ENCODE results near the gene KRT73. TPM values are rescaled to one million over a fixed set of nuclear protein-coding genes. Genes with fewer than 3 reads are reported as not detected.

The KRT73 gene
- total RNA-seq, 1 donor from 2014 or later, result not detected

DNA sequence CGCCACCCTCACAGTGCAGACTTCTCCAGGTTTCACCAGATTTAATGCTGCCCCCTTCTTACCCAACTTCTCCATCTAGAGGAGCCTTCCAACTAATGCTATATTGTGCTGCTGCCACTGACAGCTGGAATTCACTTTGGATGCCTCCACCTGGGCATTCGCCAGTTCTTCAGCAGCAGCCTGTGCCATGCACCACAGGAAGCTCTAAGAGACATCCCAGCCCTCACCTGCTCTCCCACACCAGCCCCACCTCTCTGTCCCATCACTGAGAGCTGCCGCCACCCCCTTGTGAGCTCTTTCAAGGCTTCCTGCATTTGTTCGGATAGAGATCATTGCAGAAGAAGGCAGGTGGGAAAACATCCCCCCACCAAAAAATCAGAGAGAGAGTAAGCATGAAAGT, 38.3 kb upstream of the KRT73 start:
- intact Hi-C loops (cut with micrococcal nuclease), result no loop called here
- Mint-ChIP-seq H3K9me3 (peaks cover 4% of the 10 kb centered on the region), H3K4me3 (no peak overlapping the region)

GRCh38 chr12:52655720-52656124, 37.4 kb upstream of the KRT73 start:
- Mint-ChIP-seq H3K9me3 (peaks cover 4% of the 10 kb centered on the region), H3K27ac (no peak overlapping the region), H3K36me3 (ENCODE audit: low read depth) (no peaks in the 10 kb centered on the region), H3K27me3 (ENCODE audit: insufficient read depth) (peaks cover 28% of the 10 kb centered on the region), H3K4me1 (ENCODE audit: low read depth) (no peaks in the 10 kb centered on the region), H3K4me3 (no peak overlapping the region)
- no peak for DNase-seq (ENCODE audit: low spot score)
- intact Hi-C loops (cut with micrococcal nuclease), result no loop called here

More for the DNA sequence above, 38.3 kb upstream of the KRT73 start:
- DNase-seq (ENCODE audit: low spot score), result no peak
- no peak overlapping the region for H3K27ac Mint-ChIP-seq
- peaks cover 28% of the 10 kb centered on the region for H3K27me3 Mint-ChIP-seq (ENCODE audit: insufficient read depth)
- H3K4me1 Mint-ChIP-seq (ENCODE audit: low read depth), result no peaks in the 10 kb centered on the region
- no peaks in the 10 kb centered on the region for H3K36me3 Mint-ChIP-seq (ENCODE audit: low read depth)

GRCh38 chr12:52655251-52655650, 36.9 kb upstream of the KRT73 start:
- intact Hi-C loops (cut with micrococcal nuclease), result no loop called here

GRCh38 chr12:52651726-52652261, 33.4 kb upstream of the KRT73 start, which contains the start of gene KRT2:
TSS of gene KRT2 (minus strand) at chr12:52652211. CDS start at chr12:52652142, 69 bp downstream.
- Mint-ChIP-seq H3K27ac (no peak within 1 kb of the TSS), H3K4me1 (ENCODE audit: low read depth) (peaks cover 26% of the 10 kb centered on the region), H3K36me3 (ENCODE audit: low read depth) (no peaks in the 10 kb centered on the region), H3K9me3 (peaks cover 4% of the 10 kb centered on the region), H3K4me3 (no peak within 1 kb of the TSS), H3K27me3 (ENCODE audit: insufficient read depth) (peaks cover 21% of the 10 kb centered on the region)
- no peak for DNase-seq (ENCODE audit: low spot score)
- intact Hi-C loops (cut with micrococcal nuclease), result no loop called here

More at GRCh38 chr12:52655251-52655650, 36.9 kb upstream of the KRT73 start:
- DNase-seq (ENCODE audit: low spot score), result no peak
- peaks cover 4% of the 10 kb centered on the region for H3K9me3 Mint-ChIP-seq
- H3K27me3 Mint-ChIP-seq (ENCODE audit: insufficient read depth), result peaks cover 27% of the 10 kb centered on the region
- H3K4me3 Mint-ChIP-seq, result no peak overlapping the region
- no peaks in the 10 kb centered on the region for H3K4me1 Mint-ChIP-seq (ENCODE audit: low read depth)
- no peak overlapping the region for H3K27ac Mint-ChIP-seq
- H3K36me3 Mint-ChIP-seq (ENCODE audit: low read depth), result no peaks in the 10 kb centered on the region

GRCh38 chr12:52650520-52651081, 32.2 kb upstream of the KRT73 start:
- no peak overlapping the region for H3K4me3 Mint-ChIP-seq
- no peak overlapping the region for H3K27ac Mint-ChIP-seq
- H3K4me1 Mint-ChIP-seq (ENCODE audit: low read depth), result peaks cover 38% of the 10 kb centered on the region
- no peak for DNase-seq (ENCODE audit: low spot score)
- H3K9me3 Mint-ChIP-seq, result peaks cover 4% of the 10 kb centered on the region
- H3K27me3 Mint-ChIP-seq (ENCODE audit: insufficient read depth), result peaks cover 15% of the 10 kb centered on the region
- intact Hi-C loops (cut with micrococcal nuclease), result no loop called here
- H3K36me3 Mint-ChIP-seq (ENCODE audit: low read depth), result no peaks in the 10 kb centered on the region

DNA sequence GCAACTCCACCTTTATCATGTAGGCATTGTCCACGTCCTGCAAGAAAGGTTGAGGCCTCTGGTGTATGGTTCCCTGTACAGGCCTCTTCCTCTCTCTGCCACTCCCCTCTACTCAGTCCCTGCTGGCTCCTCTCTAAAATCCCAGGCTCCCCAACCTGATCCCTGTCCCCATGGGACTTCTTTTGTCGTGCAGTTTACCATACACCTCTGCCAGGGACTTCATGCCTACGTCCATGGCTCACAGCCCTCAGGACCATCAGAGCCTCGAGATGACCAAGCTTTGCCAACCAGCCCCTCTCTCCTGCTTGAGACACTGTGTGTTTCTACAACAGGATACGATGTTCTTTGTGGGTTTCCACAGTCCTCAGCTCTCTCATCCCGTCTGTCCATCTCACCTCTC, 30.7 kb upstream of the KRT73 start:
- H3K4me3 Mint-ChIP-seq, result no peak overlapping the region
- DNase-seq (ENCODE audit: low spot score), result no peak
- peaks cover 4% of the 10 kb centered on the region for H3K36me3 Mint-ChIP-seq (ENCODE audit: low read depth)
- peaks cover 4% of the 10 kb centered on the region for H3K9me3 Mint-ChIP-seq
- H3K27ac Mint-ChIP-seq, result no peak overlapping the region
- intact Hi-C loops (cut with micrococcal nuclease), result no loop called here
- H3K27me3 Mint-ChIP-seq (ENCODE audit: insufficient read depth), result peaks cover 9% of the 10 kb centered on the region
- peaks cover 52% of the 10 kb centered on the region for H3K4me1 Mint-ChIP-seq (ENCODE audit: low read depth)

DNA sequence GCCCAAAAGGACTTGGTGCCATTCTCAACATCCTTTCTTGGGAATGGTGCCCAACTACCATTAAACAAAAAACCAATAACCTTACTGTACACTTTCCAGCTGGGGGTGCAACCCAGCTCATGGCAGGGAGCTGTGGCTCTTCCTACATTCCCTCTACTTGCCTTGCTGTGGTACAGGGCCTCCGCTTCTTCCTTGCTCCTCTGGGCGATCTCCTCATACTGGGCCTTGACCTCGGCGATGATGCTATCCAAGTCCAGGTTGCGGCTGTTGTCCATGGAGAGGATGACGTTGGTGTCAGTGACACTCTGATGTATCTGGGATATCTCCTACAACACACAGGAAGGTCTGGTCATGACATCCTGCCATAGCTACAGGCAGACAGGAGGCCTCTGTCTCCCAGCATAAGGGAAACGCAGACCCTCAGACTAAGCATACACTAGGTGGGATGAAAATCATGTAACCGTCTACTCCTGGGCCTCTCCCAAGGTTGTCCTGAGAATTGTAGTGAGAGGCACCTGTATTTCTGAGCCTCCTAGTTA, 29.7 kb upstream of the KRT73 start:
- intact Hi-C loops (cut with micrococcal nuclease), result no loop called here
- no peak for DNase-seq (ENCODE audit: low spot score)
- Mint-ChIP-seq H3K4me1 (ENCODE audit: low read depth) (peaks cover 56% of the 10 kb centered on the region), H3K27ac (no peak overlapping the region), H3K27me3 (ENCODE audit: insufficient read depth) (peaks cover 2% of the 10 kb centered on the region), H3K9me3 (peaks cover 4% of the 10 kb centered on the region), H3K4me3 (no peak overlapping the region), H3K36me3 (ENCODE audit: low read depth) (peaks cover 4% of the 10 kb centered on the region)

DNA sequence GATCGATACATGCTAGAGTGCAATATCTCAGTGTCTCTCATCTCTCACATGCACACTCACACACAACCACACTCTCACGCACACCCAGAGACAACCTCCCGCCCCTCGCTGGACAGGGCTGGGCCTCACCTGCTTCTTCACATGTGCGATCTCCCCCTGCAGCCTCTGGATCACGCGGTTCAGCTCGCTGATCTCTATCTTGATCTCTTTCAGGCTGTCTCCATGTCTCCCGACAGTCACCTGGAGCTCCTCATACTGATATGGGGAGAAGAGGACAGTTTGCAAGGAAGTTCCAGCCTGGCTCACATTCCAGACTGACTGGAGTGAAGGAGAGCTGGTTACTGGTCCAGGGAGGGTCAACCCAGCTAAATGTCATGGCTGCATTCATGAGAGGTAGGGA, 29.2 kb upstream of the KRT73 start:
- Mint-ChIP-seq H3K4me1 (ENCODE audit: low read depth) (peaks cover 58% of the 10 kb centered on the region), H3K36me3 (ENCODE audit: low read depth) (peaks cover 4% of the 10 kb centered on the region), H3K9me3 (peaks cover 4% of the 10 kb centered on the region), H3K27me3 (ENCODE audit: insufficient read depth) (peaks cover 2% of the 10 kb centered on the region), H3K4me3 (no peak overlapping the region), H3K27ac (no peak overlapping the region)
- intact Hi-C loops (cut with micrococcal nuclease), result no loop called here
- no peak for DNase-seq (ENCODE audit: low spot score)

DNA sequence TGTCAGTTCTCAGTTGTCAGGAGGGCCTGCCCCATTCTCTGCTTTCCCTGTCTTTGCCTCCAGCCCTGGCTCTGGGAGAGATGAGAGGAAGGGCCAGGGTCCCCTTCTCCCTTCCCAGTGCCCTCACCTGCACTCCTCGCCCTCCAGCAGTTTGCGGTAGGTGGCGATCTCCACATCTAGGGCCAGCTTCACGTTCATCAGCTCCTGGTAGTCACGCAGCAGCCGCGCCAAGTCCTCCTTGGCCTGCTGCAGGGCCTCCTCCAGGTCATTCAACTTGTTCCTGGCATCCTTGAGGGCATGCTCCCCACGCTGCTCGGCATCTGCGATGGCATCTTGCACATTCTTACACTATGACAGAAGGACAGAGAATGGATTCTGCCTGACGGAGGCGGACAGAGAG, 28.3 kb upstream of the KRT73 start:
- H3K36me3 Mint-ChIP-seq (ENCODE audit: low read depth), result peaks cover 4% of the 10 kb centered on the region
- H3K27me3 Mint-ChIP-seq (ENCODE audit: insufficient read depth), result peaks cover 2% of the 10 kb centered on the region
- intact Hi-C loops (cut with micrococcal nuclease), result no loop called here
- no peak overlapping the region for H3K4me3 Mint-ChIP-seq
- peak overlapping the region; percentile 45 for H3K27ac Mint-ChIP-seq
- H3K4me1 Mint-ChIP-seq (ENCODE audit: low read depth), result peaks cover 63% of the 10 kb centered on the region
- H3K9me3 Mint-ChIP-seq, result no peaks in the 10 kb centered on the region
- no peak for DNase-seq (ENCODE audit: low spot score)

- no peaks in the 10 kb centered on the region for H3K9me3 Mint-ChIP-seq
- intact Hi-C loops (cut with micrococcal nuclease), result loop anchor here (1.0 kb wide), 1 partner anchor 36 kb away; no protein-coding TSS in a partner anchor
- peak overlapping the region; percentile 64 for H3K4me3 Mint-ChIP-seq
- DNase-seq (ENCODE audit: low spot score), result no peak
- H3K4me1 Mint-ChIP-seq (ENCODE audit: low read depth), result peaks cover 67% of the 10 kb centered on the region
- H3K27me3 Mint-ChIP-seq (ENCODE audit: insufficient read depth), result peaks cover 4% of the 10 kb centered on the region
- H3K36me3 Mint-ChIP-seq (ENCODE audit: low read depth), result peaks cover 4% of the 10 kb centered on the region
- peak overlapping the region; percentile 83 for H3K27ac Mint-ChIP-seq
Observed at GRCh38 chr12:52645982-52646381, 27.6 kb upstream of the KRT73 start.

DNA sequence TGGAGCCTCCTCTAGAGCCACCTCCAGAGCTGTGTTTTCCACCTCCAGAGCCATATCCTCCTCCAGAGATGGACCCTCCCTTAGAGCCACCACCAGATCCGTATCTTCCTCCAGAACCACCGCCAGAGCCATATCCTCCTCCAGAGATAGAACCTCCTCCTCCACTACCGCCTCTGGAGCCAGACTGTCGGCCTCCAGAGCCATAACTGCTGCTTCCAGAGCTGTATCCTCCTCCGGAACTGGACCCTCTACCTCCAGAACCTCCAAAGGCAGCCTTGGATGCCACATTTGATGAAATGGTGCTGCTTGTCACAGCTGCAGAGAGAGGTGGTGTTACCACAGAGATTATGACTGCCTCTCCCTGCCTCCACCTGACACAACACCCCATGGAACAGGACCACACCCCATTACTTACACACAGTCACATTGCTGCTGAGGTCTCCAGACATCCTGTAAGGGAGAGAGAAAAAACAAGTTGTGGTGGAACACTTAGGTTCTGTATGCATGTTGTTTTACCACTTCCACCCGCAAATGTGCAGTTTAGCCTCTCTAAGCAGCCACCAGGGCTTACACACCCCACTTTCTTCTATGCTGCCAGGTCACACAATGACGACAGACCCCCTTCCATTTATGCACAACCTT, 26.9 kb upstream of the KRT73 start:
- H3K9me3 Mint-ChIP-seq, result no peaks in the 10 kb centered on the region
- peak; percentile 67 for DNase-seq (ENCODE audit: low spot score)
- peaks cover 7% of the 10 kb centered on the region for H3K27me3 Mint-ChIP-seq (ENCODE audit: insufficient read depth)
- H3K4me1 Mint-ChIP-seq (ENCODE audit: low read depth), result peaks cover 67% of the 10 kb centered on the region
- H3K27ac Mint-ChIP-seq, result peak overlapping the region; percentile 83
- H3K36me3 Mint-ChIP-seq (ENCODE audit: low read depth), result peaks cover 4% of the 10 kb centered on the region
- intact Hi-C loops (cut with micrococcal nuclease), result loop anchor here (1.0 kb wide), 1 partner anchor 35 kb away; no protein-coding TSS in a partner anchor
- H3K4me3 Mint-ChIP-seq, result peak overlapping the region; percentile 64

GRCh38 chr12:52644078-52644415, 25.7 kb upstream of the KRT73 start:
- Mint-ChIP-seq H3K4me3 (no peak overlapping the region), H3K36me3 (ENCODE audit: low read depth) (peaks cover 4% of the 10 kb centered on the region), H3K4me1 (ENCODE audit: low read depth) (peaks cover 62% of the 10 kb centered on the region), H3K9me3 (no peaks in the 10 kb centered on the region), H3K27me3 (ENCODE audit: insufficient read depth) (peaks cover 10% of the 10 kb centered on the region), H3K27ac (no peak overlapping the region)
- DNase-seq (ENCODE audit: low spot score), result no peak
- intact Hi-C loops (cut with micrococcal nuclease), result no loop called here

Measured in activated T-helper 1 cell treated with anti-CD3 and anti-CD28 coated beads, Interleukin-12 subunit alpha, Interleukin-12 subunit beta, Interleukin-2, Interleukin-4 antibody, amounts not matched to agents 30 ng/mL and 10 ng/mL and 1 ng/mL, durations not matched to agents 14 hours and 24 hours and 36 hours (primary cell).